Tracheal epithelial cell (primary cell): ENCODE data around the gene SLC13A2. TPM values are rescaled to one million over a fixed set of nuclear protein-coding genes. Genes with fewer than 3 reads are reported as not detected.

Source experiments
- total RNA-seq: library from RNA; depleted of rRNA; stranded (reverse); fragments of >200 nt; gene quantifications from 2 replicates; pipeline ENCODE4 v1.2.1, GENCODE V29; 2014

SLC13A2 gene
- not detected in 2 replicates for total RNA-seq

DNA sequence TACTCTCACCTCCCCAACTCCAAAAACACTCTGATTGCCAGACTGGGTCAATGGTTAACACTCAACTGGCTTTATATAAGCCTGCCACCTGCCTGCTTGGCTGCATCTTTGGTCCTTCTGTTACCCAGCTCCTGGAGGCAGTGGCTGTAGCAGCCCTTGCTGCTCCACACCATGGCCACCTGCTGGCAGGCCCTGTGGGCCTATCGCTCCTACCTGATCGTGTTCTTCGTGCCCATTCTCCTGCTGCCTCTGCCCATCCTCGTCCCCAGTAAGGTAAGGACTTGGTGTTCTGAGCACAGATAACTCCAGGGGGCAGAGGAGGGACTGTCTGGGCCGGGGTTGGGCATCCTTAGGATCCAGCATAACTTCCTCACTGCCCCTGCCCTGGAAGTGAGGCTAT is at the start of gene SLC13A2:
SLC13A2 (plus strand) TSS at position 103 of the 400 bp plus-strand sequence; CDS start at position 172, 69 bp downstream.

GRCh38 chr17:28505986-28506665 is 32.7 kb downstream of the SLC13A2 start, which contains the start of gene FOXN1:
Gene FOXN1, plus strand, starts transcription at chr17:28506348. Its CDS starts 17,622 bp downstream, at chr17:28523970.

Other genes starting within 250 kb of the SLC13A2 start
- gene TMEM97, start 154.4 kb upstream of the SLC13A2 start, total RNA-seq, result 10.6 and 14.3 TPM in 2 replicates
- 42.4 and 48.0 TPM in 2 replicates for gene IFT20, start 138.2 kb upstream of the SLC13A2 start, total RNA-seq
- gene TNFAIP1, start 137.9 kb upstream of the SLC13A2 start, total RNA-seq, result 26.6 and 65.3 TPM in 2 replicates
- 70.8 and 82.9 TPM in 2 replicates for gene POLDIP2, start 116.1 kb upstream of the SLC13A2 start, total RNA-seq
- not detected in 2 replicates for gene SEBOX, start 108.4 kb upstream of the SLC13A2 start, total RNA-seq
- gene VTN, start 103.3 kb upstream of the SLC13A2 start, total RNA-seq, result not detected in 2 replicates
- gene SARM1, start 102.0 kb upstream of the SLC13A2 start, total RNA-seq, result 0.21 and 0.48 TPM in 2 replicates
- 6.3 and 12.6 TPM in 2 replicates for gene SLC46A1, start 67.4 kb upstream of the SLC13A2 start, total RNA-seq
- 0.21 and 0.24 TPM in 2 replicates for gene FOXN1, start 32.7 kb downstream of the SLC13A2 start, total RNA-seq
- 30.6 and 34.5 TPM in 2 replicates for gene UNC119, start 79.0 kb downstream of the SLC13A2 start, total RNA-seq
- gene PIGS, start 97.9 kb downstream of the SLC13A2 start, total RNA-seq, result 45.2 and 48.4 TPM in 2 replicates
- 78.4 and 88.7 TPM in 2 replicates for gene ALDOC, start 103.3 kb downstream of the SLC13A2 start, total RNA-seq
- 0.85 and 3.9 TPM in 2 replicates for gene SPAG5, start 125.4 kb downstream of the SLC13A2 start, total RNA-seq
- gene RSKR, start 140.5 kb downstream of the SLC13A2 start, total RNA-seq, result 2.7 and 4.7 TPM in 2 replicates
- 101 and 151 TPM in 2 replicates for gene BLTP2, start 171.5 kb downstream of the SLC13A2 start, total RNA-seq
- 51.1 and 56.1 TPM in 2 replicates for gene SDF2, start 188.3 kb downstream of the SLC13A2 start, total RNA-seq
- 24.3 and 28.4 TPM in 2 replicates for gene SUPT6H, start 188.6 kb downstream of the SLC13A2 start, total RNA-seq
- gene PROCA1, start 238.2 kb downstream of the SLC13A2 start, total RNA-seq, result 0.24 and 0.64 TPM in 2 replicates
- gene RAB34, start 244.2 kb downstream of the SLC13A2 start, total RNA-seq, result 118 and 133 TPM in 2 replicates
- gene RPL23A, start 246.3 kb downstream of the SLC13A2 start, total RNA-seq, result 783 and 1,374 TPM in 2 replicates